ENCODE data around the gene CALHM3.

CALHM3 gene

GRCh38 chr10:103472005-103472404 is 7.0 kb downstream of the CALHM3 start:
- TF ChIP-seq CTCF (IDR thresholded peaks at IDR 0.05; ENCODE audit: low read length, missing control alignments), result no peak
- no peak for DNase-seq (ENCODE audit: low read depth)
- no peak overlapping the region for H3K4me3 ChIP-seq (replicated peaks; ENCODE audit: low read depth, low read length)

GRCh38 chr10:103470761-103471653 is 8.0 kb downstream of the CALHM3 start:
- no peak overlapping the region for H3K4me3 ChIP-seq (replicated peaks; ENCODE audit: low read depth, low read length)
- TF ChIP-seq CTCF (IDR thresholded peaks at IDR 0.05; ENCODE audit: low read length, missing control alignments), result no peak
- peak; percentile 44 for DNase-seq (ENCODE audit: low read depth)

- H3K4me3 ChIP-seq (replicated peaks; ENCODE audit: low read depth, low read length), result no peak overlapping the region
- TF ChIP-seq CTCF (IDR thresholded peaks at IDR 0.05; ENCODE audit: low read length, missing control alignments), result no peak
- DNase-seq (ENCODE audit: low read depth), result no peak
Observed at GRCh38 chr10:103469201-103469600, 9.8 kb downstream of the CALHM3 start.

GRCh38 chr10:103467406-103467805 is 11.6 kb downstream of the CALHM3 start:
- no peak for DNase-seq (ENCODE audit: low read depth)
- H3K4me3 ChIP-seq (replicated peaks; ENCODE audit: low read depth, low read length), result no peak overlapping the region

GRCh38 chr10:103466734-103467133 is 12.3 kb downstream of the CALHM3 start:
- TF ChIP-seq CTCF (IDR thresholded peaks at IDR 0.05; ENCODE audit: low read length, missing control alignments), result no peak
- no peak overlapping the region for H3K4me3 ChIP-seq (replicated peaks; ENCODE audit: low read depth, low read length)
- no peak for DNase-seq (ENCODE audit: low read depth)

More at GRCh38 chr10:103467406-103467805, 11.6 kb downstream of the CALHM3 start:
- no peak for TF ChIP-seq CTCF (IDR thresholded peaks at IDR 0.05; ENCODE audit: low read length, missing control alignments)

DNA sequence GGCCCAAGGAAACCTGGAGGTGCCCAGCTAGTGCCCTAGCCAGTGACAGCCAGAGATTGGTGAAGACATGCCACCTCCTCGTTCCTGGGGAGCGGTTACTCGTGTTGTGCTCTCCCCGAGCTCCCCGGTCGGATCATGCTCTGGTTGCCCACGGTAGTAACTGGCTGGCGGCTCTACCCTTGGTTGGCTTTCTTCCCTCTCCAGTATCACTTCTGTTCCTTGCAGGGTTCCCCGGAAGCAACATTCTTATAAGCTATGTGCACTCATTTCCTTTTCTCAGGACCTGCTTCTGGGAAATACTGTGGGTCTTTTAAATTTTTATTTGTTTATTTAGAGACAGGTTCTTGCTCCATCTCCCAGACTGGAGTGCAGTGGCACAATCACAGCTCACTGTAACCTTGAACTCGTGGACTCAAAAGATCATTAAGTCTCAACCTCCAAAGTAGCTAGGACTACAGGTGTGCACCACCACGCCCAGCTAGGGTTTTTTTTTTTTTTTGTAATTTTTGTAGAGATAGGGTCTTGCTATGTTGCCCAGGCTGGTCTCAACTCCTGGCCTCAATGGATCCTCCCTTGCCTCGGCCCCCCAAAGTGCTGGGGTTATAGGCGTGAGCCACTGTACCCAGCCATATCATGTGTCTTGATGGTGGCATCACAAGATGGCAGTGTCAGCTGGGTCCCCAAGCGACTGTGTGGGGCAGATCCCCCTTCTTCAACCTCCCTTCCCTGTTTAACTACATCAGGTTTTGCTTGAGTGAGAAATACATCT is 13.4 kb downstream of the CALHM3 start:
- no peak overlapping the region for H3K4me3 ChIP-seq (replicated peaks; ENCODE audit: low read depth, low read length)
- TF ChIP-seq CTCF (IDR thresholded peaks at IDR 0.05; ENCODE audit: low read length, missing control alignments), result no peak
- DNase-seq (ENCODE audit: low read depth), result no peak
